NCI-H1694 (cell line): Measurements from ENCODE around the gene ZNF423.

Source experiments
- DNase-seq: peaks from one replicate; lab custom pipeline; 2025; lab: John Stamatoyannopoulos, UW

ZNF423 gene

DNA sequence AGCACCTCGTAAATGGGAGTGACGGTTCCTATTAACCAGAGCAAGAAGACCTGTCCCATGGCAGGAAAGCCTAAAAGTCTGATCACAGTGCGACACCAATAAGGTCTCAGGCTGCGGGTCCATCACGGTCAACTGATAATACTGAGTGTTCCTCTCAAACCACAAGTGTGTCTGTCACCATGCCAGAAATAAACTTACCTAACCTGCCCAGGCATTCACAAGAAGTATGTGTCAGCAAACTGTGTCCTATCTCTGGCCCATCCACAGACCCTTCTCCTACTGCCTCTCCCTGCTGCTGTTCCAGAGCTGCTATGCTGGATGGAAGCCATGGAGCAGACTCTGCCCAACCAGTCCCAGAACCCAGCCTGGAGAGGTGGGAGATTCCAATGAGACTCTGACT, 73.5 kb downstream of the ZNF423 start:
- no peak for DNase-seq

DNA sequence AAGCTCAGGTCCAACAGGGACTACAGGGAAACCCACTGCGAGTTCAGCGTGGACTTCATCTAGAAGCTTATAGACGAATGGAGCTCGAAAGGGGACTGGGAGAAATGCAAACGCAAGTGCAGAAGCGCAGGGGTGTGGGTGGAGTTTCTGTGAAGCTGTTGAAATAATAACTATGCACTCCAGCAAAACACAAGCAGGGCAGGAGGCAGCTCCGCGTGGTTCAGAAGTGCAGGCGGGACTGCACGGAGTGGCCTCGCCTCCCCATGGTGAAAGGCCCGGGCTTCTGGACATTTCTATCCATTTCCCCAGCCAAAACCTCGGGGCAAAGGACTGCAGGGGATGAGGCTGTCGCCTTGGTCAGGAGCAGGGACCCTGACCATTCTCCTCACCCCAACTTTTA, 74.5 kb downstream of the ZNF423 start:
- no peak for DNase-seq

DNA sequence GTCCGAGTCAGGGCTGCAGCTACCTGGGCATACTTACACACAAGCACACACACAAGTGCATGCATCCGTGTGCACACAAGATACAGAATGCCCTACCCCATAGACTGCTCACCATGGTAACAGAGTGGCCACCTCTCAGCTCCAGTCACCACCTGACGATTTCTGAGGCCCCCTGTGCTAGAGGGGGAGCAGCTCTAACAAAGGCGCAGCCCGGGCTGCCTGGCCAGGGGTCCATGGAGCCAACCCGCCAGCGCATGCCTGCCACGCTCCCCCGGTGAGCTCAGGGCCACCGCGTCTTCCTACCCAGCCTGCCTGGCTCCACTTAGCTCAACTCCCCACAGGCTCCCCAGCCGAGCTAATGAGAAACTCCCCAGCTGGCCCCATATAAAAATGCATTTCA, 75.5 kb downstream of the ZNF423 start:
- DNase-seq = no peak

DNA sequence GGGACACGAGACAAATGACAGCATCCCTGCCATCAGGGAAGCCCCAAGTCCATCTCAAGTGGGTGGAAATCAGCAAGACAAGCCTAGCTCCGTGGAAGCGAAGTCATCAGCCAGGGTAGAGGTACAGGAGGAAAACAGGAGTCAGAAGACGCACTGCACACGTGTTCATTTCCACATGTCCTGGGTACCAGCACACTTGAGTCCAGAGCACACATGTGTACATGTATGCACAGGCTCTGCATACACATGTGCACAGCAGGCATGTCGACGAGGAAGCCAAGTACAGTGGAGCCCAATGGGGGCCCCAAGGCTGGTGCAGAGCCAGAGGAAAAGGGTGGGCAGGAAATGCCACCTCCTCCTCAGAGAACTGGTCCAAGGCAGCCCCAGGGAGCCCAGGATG, 75.9 kb downstream of the ZNF423 start:
- no peak for DNase-seq

DNA sequence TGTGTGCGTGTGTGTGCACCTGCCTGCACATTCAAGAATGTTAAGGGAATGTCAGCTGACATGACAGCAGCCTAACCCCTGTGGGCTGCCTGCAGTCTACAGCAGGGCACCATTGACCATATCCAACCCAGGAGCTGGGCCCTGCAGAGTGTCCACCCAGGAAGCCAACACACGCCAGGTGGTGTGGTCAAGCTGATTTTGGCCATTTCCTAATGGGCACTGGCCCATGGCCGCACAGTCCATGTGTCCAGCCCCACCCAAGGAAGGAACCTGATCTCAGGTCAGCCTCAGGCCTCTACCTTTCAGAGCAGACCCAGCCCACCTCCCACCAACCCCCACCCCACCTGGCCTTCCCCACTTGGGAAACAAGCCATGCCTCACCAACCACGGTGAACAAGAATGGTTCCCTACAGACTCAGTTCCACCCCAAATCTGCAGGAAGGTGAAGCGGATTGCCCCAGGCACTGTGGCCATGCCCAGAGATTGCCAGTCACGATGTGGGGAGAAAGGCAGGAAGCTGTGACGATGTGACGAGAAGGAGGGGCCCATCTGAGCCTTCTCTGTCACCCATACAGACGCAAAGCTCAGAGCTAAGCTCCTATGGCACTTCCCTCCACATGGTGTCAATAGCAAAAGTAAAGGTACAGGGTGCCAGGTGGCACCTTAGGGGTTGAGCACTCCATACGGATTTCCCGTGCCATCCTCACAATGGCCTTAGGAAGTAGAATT, 77.5 kb downstream of the ZNF423 start:
- no peak for DNase-seq

DNA sequence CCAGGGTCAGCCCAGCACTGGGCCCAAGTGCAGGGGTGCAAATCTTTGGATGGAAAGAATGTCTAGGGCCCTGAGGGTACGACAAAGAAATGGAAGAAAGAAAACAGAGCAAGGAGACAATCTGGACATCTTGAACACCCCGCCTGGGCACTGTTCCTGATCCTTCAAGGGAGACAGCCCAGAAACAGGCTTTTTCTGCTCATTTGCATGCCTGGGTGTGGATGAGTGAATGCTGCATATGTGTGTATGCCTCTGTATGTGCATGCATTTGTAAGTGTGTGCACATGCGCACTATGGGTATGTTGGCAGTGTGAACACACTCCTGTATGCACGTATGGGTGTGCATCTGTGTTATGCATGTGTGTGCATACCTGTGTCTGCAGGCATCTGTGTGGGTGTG, 79.2 kb downstream of the ZNF423 start:
- DNase-seq = no peak

DNA sequence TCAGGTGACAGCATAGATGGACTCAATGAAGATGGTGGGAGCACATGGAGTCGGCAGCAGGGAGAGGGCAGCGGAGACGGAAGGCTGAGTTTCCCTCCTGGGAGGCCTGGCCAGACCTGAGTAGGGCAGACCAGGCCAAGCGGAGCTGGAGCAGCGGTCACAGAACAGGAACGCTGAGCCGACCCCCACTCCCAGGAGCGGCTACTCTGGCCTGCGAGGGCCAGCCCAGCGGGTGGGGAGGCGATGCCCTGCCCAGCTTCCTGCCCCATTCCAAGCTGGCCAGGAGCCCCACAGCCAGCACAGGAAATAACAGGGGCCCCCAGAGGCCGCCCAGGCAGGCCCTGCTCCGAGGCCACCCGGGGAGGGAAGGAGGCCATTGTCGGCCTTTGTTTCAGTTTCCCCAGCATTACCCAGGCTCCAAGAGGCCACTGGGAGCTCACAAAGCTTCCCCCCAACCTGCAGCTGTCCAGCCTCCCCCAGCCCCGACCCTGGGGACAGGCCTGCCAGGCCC, 79.8 kb downstream of the ZNF423 start:
- no peak for DNase-seq

DNA sequence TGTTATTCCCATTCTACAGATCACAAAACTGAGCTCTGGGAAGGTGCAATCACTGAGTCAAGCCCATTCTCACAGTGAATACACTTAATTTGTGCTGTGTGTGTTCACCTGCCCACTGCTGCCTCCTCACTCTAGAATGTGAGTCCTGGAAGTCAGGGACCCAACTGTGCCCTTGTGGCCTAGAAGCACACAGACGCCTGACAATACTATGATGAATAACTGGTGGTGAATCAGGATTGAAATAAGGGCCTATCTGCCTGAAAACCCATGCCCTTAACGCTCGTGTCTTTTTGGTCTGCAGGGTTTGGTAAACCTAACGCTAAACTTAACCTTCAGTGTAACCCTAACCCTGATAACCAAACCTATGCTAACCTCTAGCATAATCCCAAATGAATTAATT, 80.3 kb downstream of the ZNF423 start:
- no peak for DNase-seq

DNA sequence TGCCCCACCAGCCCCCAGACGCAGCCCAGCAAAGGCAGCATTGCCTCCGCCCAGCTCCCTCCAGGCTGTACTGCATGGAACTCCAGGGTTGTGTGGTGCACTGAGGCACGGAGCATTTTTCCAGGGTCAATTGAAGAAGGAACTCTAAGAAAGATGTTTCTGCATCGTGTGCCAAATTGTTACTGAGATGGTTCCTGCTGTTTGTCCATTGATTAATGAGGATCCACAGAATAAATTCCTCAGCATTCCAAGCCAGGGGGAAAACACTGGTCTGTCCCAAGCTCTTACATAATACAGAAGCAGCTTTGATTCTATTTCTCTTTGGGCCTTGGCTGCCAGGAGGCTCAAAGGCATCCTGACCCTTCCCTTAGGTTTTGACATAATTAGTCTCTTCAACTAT, 80.9 kb downstream of the ZNF423 start:
- DNase-seq = no peak

DNA sequence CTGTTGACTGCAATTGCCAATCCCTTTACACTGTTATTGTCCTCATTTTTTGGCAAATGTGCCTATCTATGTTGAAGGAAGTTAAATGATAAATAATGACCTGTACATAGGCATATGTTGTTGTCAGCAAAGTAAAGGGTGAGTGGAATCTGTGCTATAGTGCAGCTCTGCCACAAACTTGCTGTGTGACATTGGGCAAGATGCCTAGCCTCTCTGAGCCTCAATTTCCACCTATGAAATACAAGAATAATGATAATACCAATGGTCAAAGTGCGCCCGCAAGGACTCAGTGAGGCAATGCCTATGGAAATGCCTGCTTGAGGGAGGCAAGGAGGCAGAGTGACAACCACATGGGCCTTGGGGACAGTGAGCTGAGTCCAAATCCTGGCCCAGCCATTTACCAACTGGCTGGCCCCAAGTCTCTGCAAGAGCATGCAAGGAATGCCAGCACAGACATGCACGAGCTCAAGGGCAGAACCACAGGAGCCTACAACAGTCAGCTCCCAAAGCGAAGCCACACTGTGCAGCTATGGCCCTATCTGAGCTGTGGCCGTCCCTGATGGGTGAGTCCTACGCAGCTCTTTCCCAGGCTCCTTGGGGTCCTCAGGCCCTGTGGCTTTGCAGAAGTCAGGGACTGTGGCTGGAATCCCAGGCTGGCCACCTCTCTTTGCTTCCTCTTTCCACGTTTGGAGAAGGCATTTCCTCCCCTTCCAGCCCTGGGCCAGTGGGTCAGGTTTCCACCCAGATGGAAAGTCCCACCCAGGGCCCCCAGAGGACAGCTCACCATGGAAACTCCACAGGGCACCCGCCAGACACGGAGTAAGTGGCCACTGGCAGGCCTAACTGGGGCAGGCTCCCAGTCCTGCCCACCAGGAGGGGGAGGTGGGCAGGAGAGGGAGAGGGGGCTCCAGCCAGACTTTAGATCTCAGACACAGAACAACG, 82.1 kb downstream of the ZNF423 start:
- no peak for DNase-seq

DNA sequence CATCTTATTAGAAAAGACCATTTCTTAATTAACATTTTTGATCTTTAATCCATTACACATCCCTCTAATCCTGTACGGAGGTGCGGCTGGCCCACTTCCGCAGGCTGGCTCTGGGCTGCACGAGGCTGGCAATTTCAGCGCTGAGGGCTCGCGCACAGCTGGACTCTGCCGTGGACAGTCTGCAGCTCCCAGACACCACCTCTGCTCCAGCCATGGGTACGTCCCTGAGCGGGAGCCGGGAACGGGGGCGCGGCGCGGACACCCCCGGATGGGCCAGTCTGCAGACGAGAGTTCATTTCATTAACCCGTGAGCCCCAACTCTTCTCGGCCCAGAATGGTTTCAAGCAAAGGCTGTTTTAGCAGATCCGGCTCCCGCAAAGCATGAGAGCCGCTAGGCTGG, 87.9 kb downstream of the ZNF423 start:
- no peak for DNase-seq

DNA sequence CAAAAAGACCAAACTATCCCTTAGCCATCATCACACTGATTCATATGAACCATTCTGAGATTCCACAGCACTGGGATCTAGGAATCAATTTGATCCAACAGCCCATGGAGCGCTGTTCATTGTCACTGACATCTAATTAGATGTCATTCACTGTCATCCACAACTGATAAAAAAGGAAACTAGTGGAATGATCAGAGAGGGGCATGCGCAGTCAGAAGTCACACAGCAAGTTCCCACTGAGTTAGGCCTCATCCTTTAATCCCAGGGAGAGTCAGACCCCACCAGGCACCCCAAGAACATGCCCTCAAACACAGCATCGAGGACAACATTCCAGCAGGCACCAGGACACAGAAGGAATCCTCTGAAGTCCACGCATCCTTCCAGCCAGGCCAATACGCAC, 88.5 kb downstream of the ZNF423 start:
- DNase-seq = no peak

DNA sequence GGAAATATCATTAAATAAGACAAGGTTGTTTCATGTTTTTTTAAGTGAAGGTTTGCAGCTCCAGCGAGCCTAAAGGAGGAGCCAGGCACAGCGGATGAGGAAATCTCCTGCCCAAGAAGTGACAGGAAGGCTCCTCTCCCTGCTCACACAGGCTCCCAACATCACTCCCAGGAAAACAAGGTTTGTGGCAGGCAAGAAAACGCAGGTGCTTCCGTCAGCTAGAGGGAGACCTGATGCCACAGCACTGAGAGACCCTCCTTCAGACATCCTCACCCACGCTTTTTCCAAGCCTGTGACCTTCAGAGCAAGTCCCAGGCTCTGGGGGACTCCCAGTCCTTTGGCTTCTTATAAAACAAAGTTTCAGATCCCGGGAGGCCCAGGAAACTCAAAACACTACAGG, 89.7 kb downstream of the ZNF423 start:
- DNase-seq = no peak

DNA sequence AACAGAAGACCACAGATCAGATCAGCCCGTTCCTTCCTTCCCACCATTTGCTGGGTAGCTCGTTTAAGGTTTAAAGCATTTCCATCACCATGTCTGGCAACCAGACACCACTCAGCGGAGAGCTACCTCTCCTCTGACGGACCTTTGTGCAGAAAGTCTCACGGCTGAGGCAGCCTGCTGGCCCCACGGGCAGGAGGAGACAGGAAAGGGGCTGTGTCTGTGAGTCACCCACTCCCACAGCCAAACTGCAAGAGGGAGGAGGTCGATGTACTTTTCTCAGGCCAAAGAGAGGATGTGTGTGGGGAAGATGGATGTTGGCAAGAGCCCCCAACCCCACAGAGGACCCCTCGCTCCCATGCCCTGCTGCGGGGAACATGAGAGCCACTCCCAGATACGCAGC, 92.1 kb downstream of the ZNF423 start:
- no peak for DNase-seq

DNA sequence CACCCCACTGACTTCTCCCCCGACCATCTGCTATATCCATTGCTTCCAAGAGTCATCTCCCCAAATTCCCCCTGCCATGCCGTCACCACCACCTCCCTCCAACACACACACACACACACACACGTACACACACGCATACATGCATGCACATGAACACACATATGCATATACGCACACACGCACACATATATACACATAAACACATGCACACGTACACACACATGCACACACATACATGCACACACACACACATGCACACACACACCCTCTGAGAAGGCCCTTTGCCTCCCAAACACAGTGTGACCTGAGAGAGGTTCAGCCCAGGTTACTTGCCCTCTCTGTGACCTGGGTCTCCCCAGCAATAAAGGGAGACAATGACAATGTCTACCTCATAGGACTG, 95.1 kb downstream of the ZNF423 start:
- no peak for DNase-seq

DNA sequence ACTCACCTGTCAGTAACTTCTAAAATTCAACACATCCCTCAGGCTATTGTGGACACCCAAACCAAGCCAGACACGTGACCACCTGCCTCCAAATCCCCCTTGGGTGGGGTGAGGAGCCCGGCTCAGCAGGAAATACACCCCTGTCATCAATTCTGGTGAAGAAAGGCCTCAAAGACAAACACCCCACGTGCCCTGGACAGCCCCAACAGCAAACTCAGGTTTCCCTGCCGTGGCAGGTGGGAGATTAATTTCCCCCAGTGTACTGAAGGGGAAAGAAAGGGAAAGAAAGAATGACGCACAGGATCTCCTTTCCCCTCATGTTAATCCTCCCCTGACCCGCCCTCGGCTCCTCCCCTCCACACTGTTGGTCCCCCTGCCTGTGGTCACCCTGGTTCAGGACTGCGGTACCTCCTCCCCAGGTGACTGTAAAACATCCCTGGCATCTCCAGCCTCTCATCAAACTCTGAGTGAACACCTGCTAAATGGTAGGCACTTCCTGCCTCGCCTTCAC, 98.3 kb downstream of the ZNF423 start:
- no peak for DNase-seq

DNA sequence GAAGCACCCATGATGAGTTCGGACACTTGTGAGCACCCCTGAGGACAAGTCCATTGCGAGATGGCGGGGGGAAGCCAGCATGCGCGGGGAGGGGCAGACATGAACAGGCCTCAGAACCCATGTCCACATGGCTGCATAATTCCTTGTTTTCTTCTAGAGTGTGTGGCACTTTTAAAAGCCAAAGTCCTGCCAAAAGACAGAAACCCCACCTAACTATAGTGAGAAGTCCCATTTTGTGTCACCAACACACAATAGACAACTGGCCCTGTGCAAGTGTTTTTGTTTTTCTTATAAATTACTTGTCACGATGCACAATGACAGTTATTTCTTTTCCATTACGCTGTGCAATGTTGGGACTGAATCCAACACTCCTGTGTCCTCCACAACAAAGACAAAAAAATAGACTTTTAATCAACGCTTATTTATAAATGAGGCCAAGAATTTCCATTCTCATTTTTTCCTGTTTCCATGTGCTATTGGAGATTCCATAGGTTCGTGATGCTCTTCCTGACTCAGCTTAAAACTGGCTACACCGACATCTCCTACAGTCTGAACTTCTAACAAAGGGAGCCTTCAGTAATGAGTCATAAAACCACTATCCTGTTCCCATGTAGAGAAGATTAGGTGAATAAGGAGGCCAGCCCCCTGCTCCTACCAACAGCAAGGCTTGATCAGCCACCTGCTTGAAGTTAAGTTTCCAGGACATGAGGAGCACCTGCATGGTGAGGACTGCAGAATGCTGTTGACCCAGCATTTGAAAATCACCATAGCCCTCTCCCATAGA, 98.9 kb downstream of the ZNF423 start:
- no peak for DNase-seq

DNA sequence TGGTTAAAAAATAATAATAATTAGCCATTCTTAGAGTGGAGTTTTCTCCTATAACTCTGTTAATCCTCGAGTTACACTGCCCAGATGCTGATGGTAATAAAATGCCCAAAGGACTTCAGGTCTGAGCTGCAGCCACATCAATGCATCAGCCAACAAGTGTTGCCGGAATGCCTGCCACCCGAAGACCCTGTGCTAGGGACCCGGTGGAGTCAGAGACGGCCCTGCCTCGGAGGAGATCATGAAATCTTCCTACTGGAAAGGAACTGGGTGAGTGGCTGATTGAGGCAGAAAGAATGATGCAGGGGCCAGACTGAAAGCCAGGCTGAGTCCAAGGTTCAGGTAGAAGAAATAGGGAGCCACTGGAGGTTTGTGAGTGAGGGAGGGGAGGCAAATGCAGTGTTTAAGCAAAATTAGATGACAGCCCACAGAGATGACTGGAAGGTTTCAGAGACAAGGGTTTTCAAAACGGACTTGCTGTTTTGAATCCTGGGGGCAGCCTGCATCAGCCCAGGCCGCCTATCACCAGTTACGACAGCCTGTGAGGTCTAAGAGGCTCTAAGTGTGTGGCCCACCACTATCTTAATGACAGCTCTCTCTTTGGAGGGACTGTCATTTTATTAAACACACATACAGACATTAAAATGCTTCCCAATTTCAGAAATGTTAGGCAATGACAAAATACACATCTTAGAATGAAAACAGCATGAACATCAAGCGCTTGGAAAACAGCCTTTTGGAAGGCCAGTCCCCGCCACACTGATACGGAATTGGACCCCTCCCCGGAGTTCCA, 100.0 kb downstream of the ZNF423 start:
- DNase-seq = no peak

DNA sequence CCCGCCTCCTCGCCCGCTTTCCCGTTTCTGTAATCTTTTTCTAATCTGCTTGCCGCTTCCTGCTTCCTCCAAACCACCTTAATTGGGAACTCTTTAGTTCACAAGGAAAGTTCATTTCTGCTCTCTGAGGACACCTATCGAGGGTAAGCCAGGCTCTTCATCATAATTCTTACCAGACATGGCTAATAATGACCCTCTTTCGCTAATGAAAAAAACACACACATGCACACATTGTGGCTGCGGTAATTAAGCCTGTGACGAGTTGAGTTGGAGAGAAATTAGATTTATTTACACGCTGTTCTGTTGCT, 100.6 kb downstream of the ZNF423 start:
- no peak for DNase-seq

DNA sequence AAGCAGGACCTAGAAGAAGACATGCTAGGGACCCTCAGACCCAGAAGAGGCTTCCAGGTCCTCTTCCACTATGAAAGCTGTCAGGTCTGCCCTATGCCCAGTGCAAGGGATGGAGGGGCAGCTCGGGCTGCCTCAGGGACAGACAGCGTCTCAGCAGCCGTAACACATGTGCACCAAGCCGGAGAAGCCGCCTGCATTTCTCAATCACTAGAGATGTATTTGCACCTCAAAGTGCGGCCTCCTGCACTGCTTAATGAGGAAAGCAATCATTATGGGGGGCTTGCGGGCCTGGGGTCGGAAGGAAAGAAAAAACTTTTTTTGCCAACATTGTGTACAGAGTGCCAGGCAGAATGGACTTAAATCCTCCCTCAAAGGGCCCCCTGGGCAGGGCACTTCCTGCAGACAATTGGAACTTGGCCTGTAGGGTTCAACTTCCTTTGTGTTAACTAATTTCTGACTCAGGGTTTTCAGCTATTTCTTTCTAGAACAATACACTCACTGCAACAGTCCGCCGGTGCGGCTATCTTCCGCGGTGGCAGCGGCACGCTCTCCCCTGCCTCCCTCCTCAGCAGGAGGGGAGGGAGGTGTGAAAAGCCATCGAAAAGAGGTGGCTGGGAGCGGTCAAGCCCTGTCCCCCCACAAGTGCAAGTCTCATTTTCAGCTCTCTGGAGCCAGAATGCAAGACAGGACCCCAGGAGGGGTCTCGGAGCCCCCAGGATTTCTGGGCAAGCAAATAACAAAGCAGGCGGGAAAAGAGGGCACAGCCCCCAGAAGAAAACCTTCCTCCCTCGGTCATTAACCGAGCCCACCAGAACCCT, 101.2 kb downstream of the ZNF423 start:
- DNase-seq = no peak
